ENCODE results near the gene WDR90.

DNA sequence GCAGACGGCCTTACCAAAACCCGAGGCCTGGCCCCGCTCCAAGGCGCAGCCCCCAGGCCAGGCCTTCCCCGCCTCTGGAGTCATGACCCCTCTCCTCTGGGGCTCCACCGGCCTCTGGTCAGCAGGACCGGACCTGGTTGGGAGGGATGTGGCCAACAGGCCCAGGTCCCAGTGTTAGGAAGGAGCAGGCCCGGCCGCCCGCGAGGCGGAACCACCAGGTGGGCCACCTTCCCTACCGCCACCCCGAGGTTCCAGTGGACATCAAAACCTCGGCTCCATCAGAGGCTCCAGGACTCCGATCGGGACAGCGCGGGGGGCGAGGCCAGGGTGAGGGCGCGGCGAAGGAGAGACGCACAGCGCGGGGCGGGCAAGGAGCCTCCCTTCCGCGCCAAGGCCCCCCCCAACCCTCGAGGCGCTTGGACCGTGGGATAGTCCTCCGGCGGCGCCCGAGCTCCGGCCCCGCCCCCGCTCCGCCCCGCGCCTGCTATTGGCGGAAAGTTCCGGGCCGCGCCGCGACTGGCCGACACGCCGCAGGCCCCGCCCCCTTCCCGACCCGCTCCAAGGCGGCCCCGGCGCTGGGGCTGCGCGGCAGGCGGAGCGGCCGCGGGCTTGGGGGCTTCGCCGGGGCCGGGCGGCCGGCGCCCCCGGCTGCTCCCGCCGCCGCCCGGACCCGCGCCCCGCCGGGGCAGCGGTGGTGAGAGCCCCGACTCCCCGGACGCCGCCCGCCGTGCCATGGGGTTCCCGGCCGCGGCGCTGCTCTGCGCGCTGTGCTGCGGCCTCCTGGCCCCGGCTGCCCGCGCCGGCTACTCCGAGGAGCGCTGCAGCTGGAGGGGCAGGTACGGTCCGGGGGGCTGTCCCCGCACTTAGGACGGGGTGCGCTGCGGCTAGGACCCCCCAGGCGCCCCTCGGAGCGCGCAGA is 65.7 kb downstream of the WDR90 start, which contains the start of gene METRN:
- TF ChIP-seq CTCF (IDR thresholded peaks at IDR 0.05; ENCODE audit: insufficient read depth, low read depth, low read length) (no peak), EZH2 (IDR thresholded peaks at IDR 0.05; ENCODE audit: insufficient read depth, low read length) (no peak)
